ENCODE measurements around the gene PPP2R1B.

PPP2R1B gene

DNA sequence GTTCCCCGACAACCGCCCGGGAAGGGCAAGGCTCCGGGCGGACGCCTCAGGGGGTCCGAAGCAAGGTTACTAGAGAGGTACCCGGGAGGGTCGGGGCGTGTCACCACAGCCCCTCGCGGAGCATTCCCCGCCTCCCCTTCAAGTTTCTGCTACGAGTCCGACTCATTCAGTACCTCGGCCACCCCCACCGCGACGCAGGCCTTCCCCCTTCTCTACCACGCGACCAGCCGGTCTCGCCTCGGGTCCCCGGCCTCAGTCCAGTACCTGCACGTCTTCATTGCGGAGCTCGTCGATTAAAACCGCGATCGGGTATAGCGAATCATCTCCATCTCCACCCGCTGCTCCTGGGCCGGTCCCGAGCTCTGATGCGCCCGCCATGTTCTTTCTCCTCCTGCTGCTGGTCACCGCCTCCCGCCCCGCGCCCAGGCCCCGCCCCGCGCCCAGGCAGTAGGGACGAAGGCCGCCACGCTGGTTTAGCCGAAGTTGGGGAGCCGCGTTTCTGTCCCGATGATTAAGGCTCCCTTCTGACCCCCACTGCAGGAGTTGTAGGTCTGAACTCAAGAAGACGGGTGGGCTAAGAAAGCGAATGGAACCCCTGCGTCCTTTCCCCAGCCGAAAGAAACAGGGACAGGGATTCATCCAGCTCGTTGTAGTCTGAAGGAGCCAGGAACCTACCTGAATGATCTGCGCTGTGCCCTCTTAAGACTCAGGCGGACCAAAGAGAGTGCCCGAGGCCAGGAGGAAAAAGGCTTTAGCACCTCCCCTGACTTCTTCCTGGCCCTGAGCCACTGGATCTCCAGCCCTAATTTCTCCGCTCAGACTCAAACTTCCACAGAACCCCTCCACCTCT is at the start of gene PPP2R1B:
TSS of gene PPP2R1B (minus strand) at position 406 of the 850 bp plus-strand sequence. CDS start at position 378, 28 bp downstream.
- Histone ChIP-seq H3K36me3 (ENCODE audit: insufficient read depth, low read length) (peaks cover 36% of the 10 kb centered on the region), H3K4me1 (ENCODE audit: insufficient read depth, low read length) (peaks cover 32% of the 10 kb centered on the region), H3K27me3 (ENCODE audit: insufficient read depth, low read length, poor library complexity) (no peaks in the 10 kb centered on the region), H3K4me3 (ENCODE audit: low read depth in 1 of 2, low read length in 2 of 2) (peak within 1 kb of the TSS; percentile 85 to 95), H3K9ac (ENCODE audit: low read depth, low read length) (peak within 1 kb of the TSS; percentile 68), H4K20me1 (ENCODE audit: insufficient read depth, low read length) (peaks cover 12% of the 10 kb centered on the region; the same call in 1 of the 2 replicates), H3K79me2 (ENCODE audit: insufficient read depth, low read length) (peaks cover 43% of the 10 kb centered on the region), H3K27ac (ENCODE audit: low read length) (peak within 1 kb of the TSS; percentile 82), H2AFZ (ENCODE audit: low read depth, low read length) (peak within 1 kb of the TSS; percentile 93), H3K9me3 (ENCODE audit: insufficient read depth, low read length, severe bottlenecking) (no peaks in the 10 kb centered on the region), H3K4me2 (ENCODE audit: insufficient read depth, low read length) (peak within 1 kb of the TSS; percentile 82)
- no peak for TF ChIP-seq EZH2 (IDR thresholded peaks at IDR 0.05; ENCODE audit: borderline replicate concordance, low read depth, low read length, severe bottlenecking)
- no peak for TF ChIP-seq CTCF (IDR thresholded peaks at IDR 0.05; ENCODE audit: borderline replicate concordance, extremely low read depth, low read length, poor library complexity, severe bottlenecking)
- ATAC-seq (ENCODE audit: insufficient read depth, low read depth), result peak; percentile 93
- peak; percentile 75 for DNase-seq

GRCh38 chr11:111815489-111815888 is 49.3 kb upstream of the PPP2R1B start:
- Histone ChIP-seq H3K36me3 (ENCODE audit: insufficient read depth, low read length) (peaks cover 13% of the 10 kb centered on the region), H3K9ac (ENCODE audit: low read depth, low read length) (no peak overlapping the region), H3K27me3 (ENCODE audit: insufficient read depth, low read length, poor library complexity) (no peaks in the 10 kb centered on the region), H3K4me3 (ENCODE audit: low read depth in 1 of 2, low read length in 2 of 2) (no peak overlapping the region), H3K4me1 (ENCODE audit: insufficient read depth, low read length) (no peaks in the 10 kb centered on the region), H3K27ac (ENCODE audit: low read length) (no peak overlapping the region), H3K4me2 (ENCODE audit: insufficient read depth, low read length) (no peak overlapping the region), H3K9me3 (ENCODE audit: insufficient read depth, low read length, severe bottlenecking) (no peaks in the 10 kb centered on the region), H4K20me1 (ENCODE audit: insufficient read depth, low read length) (no peaks in the 10 kb centered on the region), H3K79me2 (ENCODE audit: insufficient read depth, low read length) (no peaks in the 10 kb centered on the region), H2AFZ (ENCODE audit: low read depth, low read length) (no peak overlapping the region)
- ATAC-seq (ENCODE audit: insufficient read depth, low read depth) (no peak), DNase-seq (no peak)
- no peak for TF ChIP-seq CTCF (IDR thresholded peaks at IDR 0.05; ENCODE audit: borderline replicate concordance, extremely low read depth, low read length, poor library complexity, severe bottlenecking)
- TF ChIP-seq EZH2 (IDR thresholded peaks at IDR 0.05; ENCODE audit: borderline replicate concordance, low read depth, low read length, severe bottlenecking), result no peak

- Histone ChIP-seq H3K36me3 (ENCODE audit: insufficient read depth, low read length) (peaks cover 17% of the 10 kb centered on the region), H3K4me3 (ENCODE audit: low read depth in 1 of 2, low read length in 2 of 2) (no peak overlapping the region), H3K27ac (ENCODE audit: low read length) (no peak overlapping the region), H3K4me2 (ENCODE audit: insufficient read depth, low read length) (no peak overlapping the region), H3K4me1 (ENCODE audit: insufficient read depth, low read length) (no peaks in the 10 kb centered on the region), H2AFZ (ENCODE audit: low read depth, low read length) (no peak overlapping the region), H4K20me1 (ENCODE audit: insufficient read depth, low read length) (no peaks in the 10 kb centered on the region), H3K27me3 (ENCODE audit: insufficient read depth, low read length, poor library complexity) (no peaks in the 10 kb centered on the region), H3K9ac (ENCODE audit: low read depth, low read length) (no peak overlapping the region), H3K9me3 (ENCODE audit: insufficient read depth, low read length, severe bottlenecking) (no peaks in the 10 kb centered on the region), H3K79me2 (ENCODE audit: insufficient read depth, low read length) (no peaks in the 10 kb centered on the region)
- ATAC-seq (ENCODE audit: insufficient read depth, low read depth) (no peak), DNase-seq (no peak)
- TF ChIP-seq EZH2 (IDR thresholded peaks at IDR 0.05; ENCODE audit: borderline replicate concordance, low read depth, low read length, severe bottlenecking) (no peak), CTCF (IDR thresholded peaks at IDR 0.05; ENCODE audit: borderline replicate concordance, extremely low read depth, low read length, poor library complexity, severe bottlenecking) (no peak)
Observed at GRCh38 chr11:111814557-111815320, 48.5 kb upstream of the PPP2R1B start.

Measured in DND-41 (cell line).